GM18907 (cell line): ENCODE measurements around the gene C14orf119.
"Not testable (repeated sequence)": the region's sequence is repeated elsewhere in the genome, so short reads cannot be mapped to it uniquely, and the experiment has no call there.

Experiments used
- ATAC-seq: cut with Tn5 transposase; IDR thresholded peaks from one replicate; pipeline ENCODE4 v1.9.1; 2021; ENCODE audit warnings: mild to moderate bottlenecking, moderate library complexity; ENCODE audit not compliant: unreplicated experiment

Gene C14orf119

GRCh38 chr14:23107620-23108019 is 12.3 kb downstream of the C14orf119 start:
- ATAC-seq, result not testable (repeated sequence)

- not testable (repeated sequence) for ATAC-seq
These were observed 12.9 kb downstream of the C14orf119 start for GRCh38 chr14:23108169-23108568.

GRCh38 chr14:23109769-23110168 is 14.5 kb downstream of the C14orf119 start:
- ATAC-seq, result no peak

GRCh38 chr14:23110579-23111365 is 15.5 kb downstream of the C14orf119 start:
- ATAC-seq, result no peak

- no peak for ATAC-seq
These were observed 17.3 kb downstream of the C14orf119 start for GRCh38 chr14:23112359-23113178.

GRCh38 chr14:23113431-23114119 is 18.3 kb downstream of the C14orf119 start:
- no peak for ATAC-seq

- no peak for ATAC-seq
These were observed 18.8 kb downstream of the C14orf119 start for GRCh38 chr14:23114120-23114458.

- ATAC-seq, result no peak
These were observed 19.3 kb downstream of the C14orf119 start for GRCh38 chr14:23114669-23115038.

GRCh38 chr14:23115039-23115731 is 19.9 kb downstream of the C14orf119 start:
- no peak for ATAC-seq

GRCh38 chr14:23115918-23116317 is 20.6 kb downstream of the C14orf119 start:
- no peak for ATAC-seq

GRCh38 chr14:23117371-23118020 is 22.2 kb downstream of the C14orf119 start:
- ATAC-seq, result no peak

GRCh38 chr14:23118506-23119362 is 23.4 kb downstream of the C14orf119 start, which contains the start of gene CEBPE:
CEBPE (minus strand) TSS chr14:23119255; CDS start chr14:23119091, 164 bp downstream.
- ATAC-seq, result no peak

GRCh38 chr14:23119363-23120327 is 24.3 kb downstream of the C14orf119 start:
- no peak for ATAC-seq

GRCh38 chr14:23120541-23121251 is 25.4 kb downstream of the C14orf119 start:
- peak; percentile 74 for ATAC-seq

- peak; percentile 51 for ATAC-seq
These were observed 26.1 kb downstream of the C14orf119 start for GRCh38 chr14:23121361-23121771.

- no peak for ATAC-seq
These were observed 26.8 kb downstream of the C14orf119 start for GRCh38 chr14:23122086-23122485.

GRCh38 chr14:23123419-23123818 is 28.1 kb downstream of the C14orf119 start:
- ATAC-seq, result no peak
